Stimulated activated effector memory CD8-positive, alpha-beta T cell treated with anti-CD3 and anti-CD28 coated beads, Interleukin-12 subunit alpha, Interleukin-12 subunit beta, amount 100 ng/mL, for 72 hours (primary cell): Measurements from ENCODE around the gene TRAPPC2L.

Source experiments
- ATAC-seq: fragments of 150-1000 bp; cut with Tn5 transposase; 2 replicates; pipeline ENCODE4 v1.10.0; 2021
- DNase-seq, 2 donors: peaks; one replicate each; pipeline ENCODE4 v3.0.0; 2021 to 2022; ENCODE audit warnings: low spot score in 2 of 2
- H3K27ac Mint-ChIP-seq: one replicate; pipeline ENCODE4 v1.8.0; 2022; ENCODE audit warnings: mild to moderate bottlenecking, mixed read lengths
- H3K36me3 Mint-ChIP-seq: one replicate; pipeline ENCODE4 v1.8.0; 2022; ENCODE audit warnings: mild to moderate bottlenecking, mixed read lengths
- H3K4me1 Mint-ChIP-seq: one replicate; pipeline ENCODE4 v1.8.0; 2022; ENCODE audit warnings: mixed read lengths
- H3K4me3 Mint-ChIP-seq: one replicate; pipeline ENCODE4 v1.8.0; 2022; ENCODE audit warnings: mild to moderate bottlenecking, mixed read lengths
- H3K9me3 Mint-ChIP-seq: one replicate; pipeline ENCODE4 v1.8.0; 2022; ENCODE audit warnings: mixed read lengths

Gene TRAPPC2L

DNA sequence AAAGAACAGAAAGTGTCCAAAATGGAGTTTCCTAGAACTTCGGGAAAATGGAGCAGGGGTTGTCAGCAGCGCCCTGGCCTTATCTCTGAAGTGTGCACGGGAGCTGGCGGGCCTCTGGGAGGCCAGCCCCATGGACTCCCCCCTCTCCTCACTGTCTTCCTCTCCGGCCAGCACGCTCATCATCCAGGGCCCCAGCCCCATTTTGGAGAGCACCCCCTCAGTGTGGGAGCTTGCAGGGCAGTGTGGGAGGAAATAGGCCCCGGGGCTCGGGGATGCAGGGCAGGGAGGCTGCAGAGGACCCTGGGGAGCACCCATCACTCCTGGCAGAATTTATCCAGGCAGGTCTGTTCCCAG lies 14.4 kb downstream of the TRAPPC2L start:
- Mint-ChIP-seq H3K27ac (no peak overlapping the region), H3K4me1 (no peaks in the 10 kb centered on the region), H3K4me3 (no peak overlapping the region), H3K9me3 (no peaks in the 10 kb centered on the region), H3K36me3 (no peaks in the 10 kb centered on the region)
- DNase-seq (no peak), ATAC-seq (no peak)

DNA sequence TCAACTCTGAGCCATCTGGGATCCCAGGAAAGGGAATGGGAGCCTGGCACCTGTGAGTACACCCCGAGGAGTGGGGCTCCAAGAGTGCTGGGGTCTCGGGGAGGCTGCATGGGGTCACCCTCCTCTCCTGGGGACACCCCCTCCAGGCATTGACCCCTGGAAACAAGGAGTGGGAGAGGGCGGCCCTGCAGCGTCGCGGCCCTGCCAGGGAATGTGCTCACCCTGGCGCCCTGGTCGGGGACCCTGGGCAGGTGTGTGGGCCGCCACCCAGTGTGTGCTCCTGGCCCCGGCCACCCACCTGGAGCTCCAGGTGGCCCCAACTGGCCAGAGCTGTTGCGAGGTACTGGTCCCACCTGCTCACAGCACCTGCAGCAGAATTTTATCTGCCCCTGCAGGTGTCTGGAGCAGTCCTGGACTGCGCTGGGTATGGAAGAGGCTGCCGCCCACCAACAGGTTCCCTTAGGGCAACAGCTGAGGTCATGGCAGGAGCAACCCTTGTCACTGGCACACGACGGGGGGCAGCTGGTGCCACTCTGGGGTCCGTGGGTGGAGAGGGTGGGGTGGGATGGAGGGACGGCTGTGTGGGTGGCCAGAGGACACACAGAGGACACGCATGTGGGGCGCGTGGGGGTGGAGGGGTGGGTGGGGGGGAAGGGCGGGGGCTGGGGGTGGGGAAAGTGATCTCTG lies 14.9 kb downstream of the TRAPPC2L start:
- Mint-ChIP-seq H3K9me3 (no peaks in the 10 kb centered on the region), H3K36me3 (no peaks in the 10 kb centered on the region), H3K4me1 (no peaks in the 10 kb centered on the region), H3K27ac (no peak overlapping the region), H3K4me3 (no peak overlapping the region)
- DNase-seq (no peak), ATAC-seq (no peak)

DNA sequence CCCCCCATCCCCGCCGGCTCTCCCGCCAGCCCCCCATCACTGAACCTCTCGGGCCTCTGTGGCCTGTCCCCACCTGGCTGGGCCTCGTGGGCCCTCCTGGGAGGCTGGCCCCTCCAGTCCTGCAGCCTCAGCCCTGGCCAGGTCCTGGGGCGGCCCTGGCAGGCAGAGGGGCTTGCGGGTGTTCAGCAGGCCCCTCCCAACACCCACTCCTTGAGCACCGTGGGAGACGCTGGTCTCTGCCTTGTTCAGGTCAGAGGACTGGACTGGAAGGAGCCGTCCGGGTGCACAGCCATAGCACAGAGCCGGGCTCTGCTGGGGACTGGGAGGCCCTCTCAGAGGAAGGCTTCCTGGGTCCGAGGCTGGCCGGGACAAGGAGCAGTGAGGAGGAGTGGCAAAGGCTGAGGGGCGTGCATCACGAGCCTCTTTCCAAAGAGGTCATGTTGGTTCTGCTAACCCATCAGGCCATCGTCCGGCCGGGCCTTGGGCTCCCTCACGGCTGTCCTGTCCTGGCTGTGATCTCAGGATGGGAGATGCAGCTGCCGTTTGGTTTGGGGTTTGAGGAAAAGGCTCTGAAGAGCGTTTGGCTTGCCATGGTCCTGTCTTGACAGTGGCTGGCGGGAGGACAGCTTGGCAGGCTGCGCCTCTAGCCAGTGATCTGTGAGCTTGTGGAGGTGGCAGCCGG lies 15.9 kb downstream of the TRAPPC2L start:
- Mint-ChIP-seq H3K27ac (no peak overlapping the region), H3K36me3 (no peaks in the 10 kb centered on the region), H3K4me1 (no peaks in the 10 kb centered on the region), H3K4me3 (no peak overlapping the region), H3K9me3 (no peaks in the 10 kb centered on the region)
- DNase-seq, result no peak
- no peak for ATAC-seq

DNA sequence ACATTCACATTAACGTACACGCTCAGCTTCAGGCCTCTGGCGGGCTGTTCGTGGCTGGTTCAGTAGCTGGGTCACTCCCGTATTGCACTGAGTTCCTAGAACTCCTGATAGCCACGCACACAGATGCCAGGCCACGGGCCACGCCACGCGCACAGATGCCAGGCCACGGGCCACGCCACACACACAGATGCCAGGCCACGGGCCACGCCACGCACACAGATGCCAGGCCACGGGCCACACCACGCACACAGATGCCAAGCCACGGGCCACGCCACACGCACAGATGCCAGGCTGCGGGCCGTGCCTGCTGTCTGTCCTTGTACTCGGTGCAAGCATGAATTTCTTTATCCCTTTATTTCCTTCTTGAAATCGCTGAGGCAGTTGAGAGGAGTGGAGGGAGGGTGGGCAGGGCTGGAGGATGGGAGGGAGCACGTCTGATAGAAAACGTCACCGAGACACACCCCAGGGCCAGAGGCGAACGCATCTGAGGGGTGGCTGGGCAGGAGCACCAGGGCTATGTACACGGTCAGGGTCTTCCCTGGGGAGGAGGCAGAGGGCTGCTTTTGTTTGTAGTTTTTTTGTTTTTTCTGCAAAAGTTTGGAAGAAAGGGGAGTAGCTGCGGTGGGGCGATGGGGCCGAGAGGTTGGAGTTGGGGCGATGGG lies 18.1 kb downstream of the TRAPPC2L start:
- H3K9me3 Mint-ChIP-seq, result no peaks in the 10 kb centered on the region
- H3K4me1 Mint-ChIP-seq, result no peaks in the 10 kb centered on the region
- DNase-seq (no peak), ATAC-seq (no peak)
- no peaks in the 10 kb centered on the region for H3K36me3 Mint-ChIP-seq
- no peak overlapping the region for H3K4me3 Mint-ChIP-seq
- no peak overlapping the region for H3K27ac Mint-ChIP-seq

DNA sequence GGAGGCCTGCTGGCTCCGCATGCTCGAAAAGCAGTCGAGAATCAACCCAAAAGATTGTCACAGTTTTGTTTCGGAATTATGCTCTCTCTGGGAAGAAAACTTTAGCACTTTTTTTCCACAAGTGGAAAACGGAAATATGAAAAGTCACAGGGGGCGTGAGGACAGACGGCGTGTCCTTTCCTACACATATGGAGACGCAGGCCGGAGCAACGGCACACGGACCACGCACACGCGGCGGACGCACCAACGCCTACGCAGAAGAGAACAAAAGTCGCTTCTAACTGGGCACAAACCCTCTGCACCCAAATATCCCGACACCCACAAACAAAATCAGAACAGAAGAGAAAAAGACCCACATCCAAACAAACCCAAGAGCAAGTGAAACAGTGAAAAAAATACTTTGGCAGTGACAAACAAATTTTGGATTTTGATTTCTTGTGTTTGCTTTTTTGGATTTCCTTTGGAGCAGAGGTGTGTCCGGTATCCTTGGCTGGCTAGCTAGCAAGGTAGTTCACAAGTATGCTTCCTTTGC lies 18.8 kb downstream of the TRAPPC2L start:
- no peaks in the 10 kb centered on the region for H3K9me3 Mint-ChIP-seq
- no peaks in the 10 kb centered on the region for H3K36me3 Mint-ChIP-seq
- no peaks in the 10 kb centered on the region for H3K4me1 Mint-ChIP-seq
- DNase-seq, result no peak
- H3K4me3 Mint-ChIP-seq, result no peak overlapping the region
- H3K27ac Mint-ChIP-seq, result no peak overlapping the region
- no peak for ATAC-seq

DNA sequence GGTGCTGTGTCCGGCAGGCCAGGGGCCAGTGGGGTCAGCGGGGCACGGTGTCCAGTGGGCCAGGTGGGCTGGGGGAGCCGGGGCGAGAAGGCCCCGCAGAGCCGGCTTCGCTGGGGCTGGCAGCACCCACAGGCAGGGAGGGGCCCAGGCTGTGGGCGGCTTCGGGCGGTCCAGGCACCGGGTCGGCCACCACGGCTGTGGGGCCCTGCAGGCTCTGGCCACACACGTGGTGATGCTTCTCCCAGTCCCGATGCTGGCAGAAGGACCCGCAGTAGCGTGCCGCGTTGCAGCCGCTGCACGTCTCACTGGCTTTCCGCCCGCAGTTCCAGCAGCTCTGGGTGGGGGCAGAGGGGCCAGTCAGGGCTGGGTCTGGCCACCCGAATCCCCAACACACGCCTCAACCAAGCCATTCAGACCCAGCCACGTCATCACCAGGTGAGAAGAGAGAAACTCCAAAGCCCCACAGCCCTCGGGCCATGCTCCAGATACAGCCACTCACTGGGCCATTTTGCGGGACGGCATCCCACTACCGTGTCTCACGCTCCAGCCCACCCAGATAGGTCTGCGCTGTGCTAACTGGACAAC lies 20.1 kb downstream of the TRAPPC2L start:
- Mint-ChIP-seq H3K36me3 (peaks cover 1% of the 10 kb centered on the region), H3K27ac (no peak overlapping the region)

DNA sequence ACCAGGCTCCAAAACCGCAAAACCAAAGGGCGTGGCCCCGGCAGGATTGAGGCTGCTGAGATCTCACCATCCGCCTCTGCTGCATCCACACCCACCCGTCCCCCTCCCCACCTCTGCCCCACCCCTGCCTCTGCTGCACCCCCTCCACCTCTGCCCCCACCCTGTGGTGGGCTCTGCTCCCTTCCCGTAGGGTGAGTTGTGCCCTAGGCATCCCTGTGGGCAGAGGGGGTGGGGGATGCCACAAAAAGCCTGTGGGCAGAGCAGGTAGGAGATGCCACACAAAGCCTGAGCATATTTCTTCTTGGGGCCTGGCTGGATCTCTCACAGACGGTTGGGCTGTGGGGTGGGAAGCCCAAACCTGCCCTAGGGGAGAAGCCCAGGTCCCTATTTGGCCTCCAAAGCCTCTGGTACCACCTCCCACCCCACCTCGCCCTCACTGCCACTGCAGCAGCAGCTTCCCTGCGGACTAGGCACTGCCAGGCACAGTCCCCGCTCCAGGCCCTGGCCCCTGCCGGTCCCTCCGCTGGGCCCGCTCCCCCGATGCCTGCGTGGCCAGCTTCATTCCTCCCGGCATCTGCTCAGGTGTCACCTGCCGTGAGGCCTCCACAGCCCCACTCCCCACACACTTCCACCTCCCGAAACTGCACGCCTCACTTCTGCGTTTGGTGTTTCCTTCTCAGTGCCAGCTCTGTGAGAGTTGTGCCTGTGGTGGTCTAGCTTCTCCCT lies 20.8 kb downstream of the TRAPPC2L start:
- H3K4me1 Mint-ChIP-seq, result no peaks in the 10 kb centered on the region
- H3K27ac Mint-ChIP-seq, result no peak overlapping the region
- DNase-seq (no peak), ATAC-seq (no peak)
- no peaks in the 10 kb centered on the region for H3K9me3 Mint-ChIP-seq
- H3K4me3 Mint-ChIP-seq, result no peak overlapping the region
- peaks cover 7% of the 10 kb centered on the region for H3K36me3 Mint-ChIP-seq

More for the DNA sequence above, 20.1 kb downstream of the TRAPPC2L start:
- no peaks in the 10 kb centered on the region for H3K9me3 Mint-ChIP-seq
- ATAC-seq (no peak), DNase-seq (no peak)
- no peaks in the 10 kb centered on the region for H3K4me1 Mint-ChIP-seq
- no peak overlapping the region for H3K4me3 Mint-ChIP-seq

DNA sequence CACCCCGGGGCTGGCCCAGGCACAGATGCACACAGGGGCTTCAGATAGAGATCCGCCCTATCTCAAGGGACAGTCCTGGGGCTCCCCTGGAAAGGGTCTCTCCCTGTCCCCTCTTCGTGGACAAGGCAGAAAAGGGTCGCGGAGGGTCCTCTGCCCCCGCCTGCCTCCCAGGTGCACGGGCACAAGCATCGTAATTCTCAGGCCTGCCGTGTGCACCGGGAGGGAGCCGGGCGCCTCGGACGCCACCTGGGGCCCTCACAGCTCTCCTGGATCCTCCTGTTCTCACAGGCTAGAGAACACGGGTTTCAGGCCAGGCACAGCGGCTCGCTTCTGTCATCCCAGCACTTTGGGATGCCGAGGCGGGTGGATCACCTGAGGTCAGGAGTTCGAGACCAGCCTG lies 21.4 kb downstream of the TRAPPC2L start:
- peaks cover 7% of the 10 kb centered on the region for H3K36me3 Mint-ChIP-seq
- no peak overlapping the region for H3K27ac Mint-ChIP-seq
- ATAC-seq (no peak), DNase-seq (no peak)
- H3K9me3 Mint-ChIP-seq, result no peaks in the 10 kb centered on the region
- no peaks in the 10 kb centered on the region for H3K4me1 Mint-ChIP-seq
- H3K4me3 Mint-ChIP-seq, result no peak overlapping the region

DNA sequence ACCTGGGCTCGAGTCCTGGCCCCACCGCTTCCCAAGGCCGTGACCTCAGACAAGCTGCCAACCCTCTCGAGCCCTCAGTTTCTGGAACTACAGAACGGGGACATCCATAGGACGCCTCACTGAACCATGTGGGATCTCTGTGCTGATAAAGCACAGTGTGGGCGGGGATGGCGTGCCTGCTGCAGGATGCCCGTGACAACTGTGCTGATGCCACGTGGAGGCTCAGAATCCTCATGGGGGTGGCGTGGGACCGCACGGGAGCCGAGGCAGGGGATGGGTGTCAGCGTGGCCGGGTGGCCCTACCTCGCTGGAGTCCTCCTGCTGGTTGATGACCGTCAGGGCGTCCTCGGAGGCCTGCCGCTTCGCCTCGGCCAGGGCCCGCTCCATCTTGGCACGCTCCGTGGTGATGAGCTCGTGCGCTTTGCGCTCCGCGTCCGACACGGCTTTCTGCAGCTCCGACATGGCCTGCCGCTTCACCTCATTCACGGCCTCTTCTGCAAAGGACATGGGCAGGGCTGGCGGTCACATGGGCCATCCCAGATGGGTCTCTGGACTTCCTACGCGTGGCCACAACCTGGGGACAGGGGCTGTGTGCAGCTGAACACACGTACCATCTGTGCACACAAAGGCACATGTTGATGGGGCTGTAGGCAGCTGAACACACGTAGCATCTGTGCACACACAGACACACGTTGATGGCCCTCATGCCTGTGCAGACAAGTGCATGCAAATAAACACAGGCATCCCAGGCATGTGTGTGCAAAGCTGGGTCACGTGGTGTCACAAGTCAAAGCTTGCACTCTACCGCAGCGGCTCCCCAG lies 22.2 kb downstream of the TRAPPC2L start:
- peaks cover 7% of the 10 kb centered on the region for H3K36me3 Mint-ChIP-seq
- ATAC-seq, result no peak
- no peaks in the 10 kb centered on the region for H3K9me3 Mint-ChIP-seq

DNA sequence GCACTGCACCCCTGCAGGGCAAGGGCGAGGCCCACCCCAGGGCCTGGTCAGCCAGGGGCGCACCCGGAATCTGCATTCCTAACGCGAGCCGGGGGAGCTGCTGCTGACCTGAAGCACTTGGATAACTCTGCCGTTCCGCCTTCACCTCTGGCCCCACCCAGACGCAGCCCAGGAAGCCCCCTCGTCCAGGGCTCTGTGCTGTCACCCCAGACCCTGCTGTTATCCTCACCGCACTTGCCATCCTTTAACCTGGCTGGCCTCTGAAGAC lies 22.8 kb downstream of the TRAPPC2L start:
- no peak overlapping the region for H3K27ac Mint-ChIP-seq
- ATAC-seq, result no peak

More for the DNA sequence above, 22.2 kb downstream of the TRAPPC2L start:
- Mint-ChIP-seq H3K4me3 (no peak overlapping the region), H3K27ac (no peak overlapping the region), H3K4me1 (no peaks in the 10 kb centered on the region)
- DNase-seq, result no peak

DNA sequence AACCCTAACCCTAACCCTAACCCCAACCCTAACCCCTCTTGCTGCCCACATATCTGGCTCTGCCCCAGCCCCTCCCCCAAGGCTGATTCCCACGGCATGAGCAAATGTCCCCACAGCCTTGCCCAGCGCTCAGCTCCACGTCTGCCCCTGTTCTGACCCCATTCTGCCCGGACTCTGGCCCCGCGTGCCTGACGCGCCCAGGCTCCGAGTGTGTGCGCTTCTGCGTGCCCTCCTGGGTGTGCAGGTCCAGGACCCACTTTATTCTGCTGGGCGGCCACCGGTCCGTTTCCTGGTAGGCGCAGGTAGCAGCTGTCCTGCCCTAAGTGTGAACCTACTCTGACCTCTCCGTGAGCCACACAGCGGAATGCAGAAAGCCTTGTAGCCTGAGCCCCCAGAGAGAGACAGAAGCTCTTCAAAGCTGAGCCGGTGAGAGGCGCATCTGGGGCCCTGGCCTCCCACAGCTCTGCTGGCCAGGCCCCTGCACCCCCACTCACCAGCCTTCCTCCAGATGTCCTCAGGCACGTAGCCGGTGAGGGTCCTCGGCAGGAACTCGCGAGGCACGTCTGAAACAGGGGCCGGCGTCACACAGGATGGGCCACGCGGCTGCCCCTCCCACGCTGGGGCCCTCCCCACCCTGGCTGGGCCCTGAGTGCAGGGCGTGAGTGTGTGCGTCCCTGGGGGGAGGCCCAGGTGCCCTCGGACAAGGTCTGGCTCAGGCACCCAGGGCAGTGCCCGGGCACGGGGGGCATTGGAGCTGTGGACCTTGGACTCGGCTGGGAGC lies 23.5 kb downstream of the TRAPPC2L start:
- H3K4me3 Mint-ChIP-seq, result no peak overlapping the region
- no peak for ATAC-seq
- no peaks in the 10 kb centered on the region for H3K4me1 Mint-ChIP-seq
- no peak for DNase-seq
- H3K27ac Mint-ChIP-seq, result no peak overlapping the region
- no peaks in the 10 kb centered on the region for H3K9me3 Mint-ChIP-seq
- peaks cover 7% of the 10 kb centered on the region for H3K36me3 Mint-ChIP-seq

More for the DNA sequence above, 22.8 kb downstream of the TRAPPC2L start:
- Mint-ChIP-seq H3K36me3 (peaks cover 7% of the 10 kb centered on the region), H3K9me3 (no peaks in the 10 kb centered on the region), H3K4me1 (no peaks in the 10 kb centered on the region), H3K4me3 (no peak overlapping the region)
- no peak for DNase-seq

DNA sequence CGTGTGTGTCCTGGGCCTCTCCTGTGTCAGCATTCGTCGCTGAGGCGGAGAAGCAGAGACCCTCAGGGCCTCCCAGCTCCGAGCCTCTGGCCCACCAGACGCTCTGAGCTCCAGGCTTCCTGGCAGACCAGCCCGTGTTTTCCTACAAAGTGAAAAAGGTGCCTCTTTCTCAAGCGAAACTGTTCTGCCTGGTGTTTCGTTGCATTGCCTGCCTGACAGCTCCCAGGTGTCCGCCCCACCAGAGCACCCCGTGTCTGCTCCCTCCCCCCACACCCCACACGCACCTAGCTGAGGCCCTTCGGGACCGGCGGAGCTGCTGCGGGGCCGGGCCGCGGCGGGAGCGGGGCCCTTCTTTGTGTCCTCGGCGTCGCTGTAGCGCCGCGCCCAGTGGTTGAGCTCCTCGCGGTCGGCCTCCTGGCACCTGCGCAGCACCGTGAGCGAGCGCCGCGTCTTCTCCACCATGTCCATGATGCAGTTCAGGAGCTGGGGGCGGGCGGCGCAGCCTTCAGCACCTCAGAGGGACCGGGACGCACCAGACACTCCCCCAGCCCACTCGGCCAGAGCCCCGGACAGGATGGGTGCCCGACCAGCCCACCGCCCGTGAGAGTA lies 24.2 kb downstream of the TRAPPC2L start:
- DNase-seq (no peak), ATAC-seq (no peak)
- Mint-ChIP-seq H3K4me1 (no peaks in the 10 kb centered on the region), H3K36me3 (peaks cover 7% of the 10 kb centered on the region), H3K4me3 (no peak overlapping the region), H3K27ac (no peak overlapping the region), H3K9me3 (no peaks in the 10 kb centered on the region)

DNA sequence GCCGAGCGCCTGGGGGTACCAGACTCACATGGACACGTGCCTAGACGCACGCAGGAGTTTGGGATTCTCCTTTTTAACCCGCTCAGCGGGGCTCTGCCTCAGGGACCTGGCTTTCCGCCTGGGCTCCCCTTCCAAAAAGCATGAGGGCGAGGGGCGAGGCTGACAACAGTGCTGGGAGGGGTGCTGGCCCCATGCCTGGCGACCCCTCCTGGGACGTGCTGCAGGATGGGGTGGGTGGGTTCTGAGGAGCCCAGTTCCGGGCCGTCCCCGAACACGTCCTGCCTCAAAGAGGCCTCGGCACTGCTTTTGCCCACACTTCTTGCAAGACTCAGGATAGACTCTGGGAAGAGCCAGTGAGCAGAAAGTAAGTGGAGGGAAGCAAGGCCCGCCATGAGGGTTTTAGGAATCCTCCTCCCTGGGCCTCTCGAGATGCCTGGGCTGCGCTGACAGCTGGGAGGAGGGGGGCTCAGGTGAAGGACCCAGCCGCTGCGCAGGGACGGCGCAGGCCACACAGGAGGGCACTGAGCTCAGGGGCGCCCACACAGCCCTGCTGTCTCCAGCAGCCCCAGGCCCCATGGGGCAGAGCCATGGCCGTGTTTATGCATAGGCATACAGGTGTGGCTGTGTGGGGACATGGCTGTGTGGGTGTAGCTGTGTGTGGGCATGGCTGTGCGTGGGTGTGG lies 24.9 kb downstream of the TRAPPC2L start:
- DNase-seq (no peak), ATAC-seq (no peak)
- Mint-ChIP-seq H3K36me3 (peaks cover 7% of the 10 kb centered on the region), H3K4me3 (no peak overlapping the region), H3K27ac (peak overlapping the region; percentile 34), H3K4me1 (no peaks in the 10 kb centered on the region), H3K9me3 (no peaks in the 10 kb centered on the region)
